ENCODE measurements around the gene SNAPC5.
"Not testable (repeated sequence)": the region's sequence is repeated elsewhere in the genome, so short reads cannot be mapped to it uniquely, and the experiment has no call there.

Gene SNAPC5

GRCh38 chr15:66502491-66502890 lies 4.9 kb upstream of the SNAPC5 start:
- Histone ChIP-seq H3K79me2 (peaks cover 5% of the 10 kb centered on the region), H3K27ac (no peak overlapping the region), H3K27me3 (ENCODE audit: control insufficient read depth, insufficient read depth, low read length) (no peaks in the 10 kb centered on the region), H3K9me3 (ENCODE audit: control insufficient read depth, low read length) (no peaks in the 10 kb centered on the region), H3K9ac (no peak overlapping the region), H2AFZ (no peak overlapping the region), H3K4me2 (ENCODE audit: low read length) (no peak overlapping the region), H3K36me3 (ENCODE audit: control insufficient read depth, insufficient read depth, low read length) (no peaks in the 10 kb centered on the region), H3K4me3 (ENCODE audit: low read depth, low read length) (no peak overlapping the region), H3K4me1 (no peaks in the 10 kb centered on the region)
- TF ChIP-seq CTCF (IDR thresholded peaks at IDR 0.05): no peak

DNA sequence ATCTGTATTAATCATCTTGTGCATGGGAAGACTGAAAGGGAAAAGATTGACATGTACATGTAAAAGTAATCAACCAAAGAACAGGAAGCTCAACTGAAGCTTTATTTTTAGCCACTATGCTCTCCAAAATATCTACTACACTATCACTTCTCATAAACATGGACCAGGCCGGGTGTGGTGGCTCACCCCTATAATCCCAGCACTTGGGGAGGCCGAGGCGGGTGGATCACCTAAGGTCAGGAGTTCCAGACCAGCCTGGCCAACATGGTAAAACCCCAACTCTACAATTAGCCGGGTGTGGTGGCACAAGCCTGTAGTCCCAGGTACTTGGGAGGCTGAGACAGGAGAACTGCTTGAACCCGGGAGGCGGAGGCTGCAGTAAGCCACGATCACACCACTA lies 2.8 kb upstream of the SNAPC5 start:
- not testable (repeated sequence) for H3K4me1 ChIP-seq; H3K79me2 ChIP-seq; H3K4me2 ChIP-seq (ENCODE audit: low read length); H3K4me3 ChIP-seq (ENCODE audit: low read depth, low read length); H3K27me3 ChIP-seq (ENCODE audit: control insufficient read depth, insufficient read depth, low read length); H3K9ac ChIP-seq; H3K36me3 ChIP-seq (ENCODE audit: control insufficient read depth, insufficient read depth, low read length); H3K9me3 ChIP-seq (ENCODE audit: control insufficient read depth, low read length); H3K27ac ChIP-seq; H2AFZ ChIP-seq

GRCh38 chr15:66498501-66499386 lies 1.2 kb upstream of the SNAPC5 start:
- H3K4me3 ChIP-seq (ENCODE audit: low read depth, low read length): no peak overlapping the region

DNA sequence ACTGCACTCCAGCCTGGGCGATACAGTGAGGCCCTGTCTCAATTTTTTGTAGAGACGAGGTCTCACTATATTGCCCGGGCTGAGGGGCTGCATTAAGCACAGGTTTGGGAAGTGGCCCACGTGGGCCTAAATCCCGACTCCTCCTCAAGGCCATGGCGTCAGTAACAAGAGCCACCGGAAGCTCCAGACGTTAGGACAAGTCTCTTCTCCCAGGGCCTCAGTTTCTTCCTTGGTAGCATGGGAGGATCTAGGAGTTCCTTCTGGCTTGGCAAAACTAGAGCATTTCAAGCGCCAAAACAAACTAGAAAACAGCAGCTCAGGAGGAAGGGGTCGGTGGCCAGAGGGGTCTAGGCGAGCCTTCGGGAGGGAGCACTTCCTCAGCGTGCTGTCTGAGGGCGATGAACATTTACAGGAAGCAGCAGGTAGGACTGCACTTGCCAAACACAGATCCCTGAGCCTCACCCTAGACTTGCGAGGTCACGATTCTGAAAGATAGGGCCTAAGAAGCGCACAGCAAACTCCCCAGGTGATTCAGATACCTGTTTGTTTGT lies 536 bp downstream of the SNAPC5 start:
- Histone ChIP-seq H3K4me2 (ENCODE audit: low read length) (peak overlapping the region; percentile 92), H2AFZ (peak overlapping the region; percentile 93), H3K36me3 (ENCODE audit: control insufficient read depth, insufficient read depth, low read length) (no peaks in the 10 kb centered on the region), H3K4me1 (peaks cover 2% of the 10 kb centered on the region), H3K4me3 (ENCODE audit: low read depth, low read length) (peak overlapping the region; percentile 90), H3K9me3 (ENCODE audit: control insufficient read depth, low read length) (no peaks in the 10 kb centered on the region), H3K79me2 (peaks cover 2% of the 10 kb centered on the region), H3K9ac (peak overlapping the region; percentile 28), H3K27me3 (ENCODE audit: control insufficient read depth, insufficient read depth, low read length) (no peaks in the 10 kb centered on the region), H3K27ac (peak overlapping the region; percentile 86)
- no peak for TF ChIP-seq CTCF (IDR thresholded peaks at IDR 0.05)

More at GRCh38 chr15:66498501-66499386, 1.2 kb upstream of the SNAPC5 start:
- Histone ChIP-seq H3K79me2 (peaks cover 2% of the 10 kb centered on the region), H3K27me3 (ENCODE audit: control insufficient read depth, insufficient read depth, low read length) (no peaks in the 10 kb centered on the region), H3K9ac (no peak overlapping the region), H3K36me3 (ENCODE audit: control insufficient read depth, insufficient read depth, low read length) (no peaks in the 10 kb centered on the region), H3K4me1 (no peaks in the 10 kb centered on the region), H2AFZ (no peak overlapping the region), H3K27ac (peak overlapping the region; percentile 86), H3K9me3 (ENCODE audit: control insufficient read depth, low read length) (no peaks in the 10 kb centered on the region), H3K4me2 (ENCODE audit: low read length) (no peak overlapping the region)
- TF ChIP-seq CTCF (IDR thresholded peaks at IDR 0.05): no peak

DNA sequence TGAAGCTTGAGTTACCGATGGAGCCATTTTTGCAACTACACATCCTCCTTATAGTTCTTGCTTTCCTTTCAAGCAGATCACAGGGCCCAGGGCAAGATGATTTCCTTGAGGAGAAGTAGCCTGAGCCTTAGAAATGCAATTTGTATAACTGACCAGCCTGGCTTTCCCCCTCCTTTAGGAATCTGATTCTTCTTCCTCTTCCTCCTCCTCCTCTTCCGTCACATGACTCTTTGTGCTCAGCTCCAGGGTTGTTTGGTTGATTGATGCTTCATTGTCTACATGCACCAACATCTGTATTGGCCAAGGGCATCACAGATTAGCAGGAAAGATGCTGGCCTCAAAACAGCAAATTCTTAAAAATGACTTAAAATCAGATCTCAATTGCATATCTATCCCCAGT lies 3.3 kb downstream of the SNAPC5 start:
- Histone ChIP-seq H3K4me2 (ENCODE audit: low read length) (no peak overlapping the region), H3K27ac (no peak overlapping the region), H3K36me3 (ENCODE audit: control insufficient read depth, insufficient read depth, low read length) (no peaks in the 10 kb centered on the region), H3K9ac (no peak overlapping the region), H3K4me1 (peaks cover 2% of the 10 kb centered on the region), H3K27me3 (ENCODE audit: control insufficient read depth, insufficient read depth, low read length) (no peaks in the 10 kb centered on the region), H3K9me3 (ENCODE audit: control insufficient read depth, low read length) (no peaks in the 10 kb centered on the region), H2AFZ (no peak overlapping the region), H3K4me3 (ENCODE audit: low read depth, low read length) (no peak overlapping the region), H3K79me2 (peaks cover 2% of the 10 kb centered on the region)
- TF ChIP-seq CTCF (IDR thresholded peaks at IDR 0.05): no peak

Measured in parathyroid adenoma (tissue), 2 donors.